T-cell (primary cell): ENCODE results near the gene ACAA2. TPM values are rescaled to one million over a fixed set of nuclear protein-coding genes. Genes with fewer than 3 reads are reported as not detected.

ENCODE experiments used
- ATAC-seq, 4 experiments: fragments of 200-7000 bp in 3 of 4; fragments of 150-1000 bp in 1 of 4; cut with Tn5 transposase; replicated peaks in 1 of 4; 1 replicate in 3 of 4; 2 replicates in 1 of 4; pipeline ENCODE4 v1.10.0; 2021; ENCODE audit warnings: moderate library complexity in 3 of 4, mild to moderate bottlenecking in 2 of 4, moderate number of reproducible peaks in 1 of 4
- CTCF ChIA-PET, 2 donors: fragments of 300-600 bp; sonication (Branson Sonifier 250); formaldehyde crosslinking; loops; one replicate each; lab custom pipeline; 2022; ENCODE audit warnings: antibody characterized with exemption in 2 of 2; lab: Charles Lee
- POLR2A ChIA-PET, 2 donors: fragments of 300-600 bp; sonication (Branson Sonifier 250); formaldehyde crosslinking; loops; one replicate each; lab custom pipeline; 2022; ENCODE audit warnings: antibody characterized with exemption in 2 of 2; lab: Charles Lee
- DNase-seq, 35 experiments: peaks; one replicate each; pipeline versions ENCODE4 v3.0.0 to v3.0.0-alpha.2; 2013 to 2023
- H3K27ac ChIP-seq: one replicate; pipeline ENCODE4 v1.5.1; 2013; ENCODE audit warnings: low read length
- H3K27me3 ChIP-seq, 2 experiments: replicated peaks in 1 of 2; 1 replicate in 1 of 2; 2 replicates in 1 of 2; pipeline versions ENCODE4 v1.6.1 to v1.7.0; 2013; ENCODE audit warnings: low read length in 1 of 2, mixed read lengths in 1 of 2; ENCODE audit not compliant: control insufficient read depth in 2 of 2, insufficient read depth in 2 of 2; ENCODE audit errors: extremely low read depth in 1 of 2
- H3K36me3 ChIP-seq, 2 donors: 1 replicate in 1 of 2; 2 replicates in 1 of 2; pipeline versions ENCODE4 v1.6.1 to v1.7.0; 2013; ENCODE audit warnings: low read length in 1 of 2; ENCODE audit not compliant: control insufficient read depth in 2 of 2, insufficient read depth in 1 of 2; ENCODE audit errors: extremely low read depth in 1 of 2
- H3K4me1 ChIP-seq, 2 experiments: 1 replicate in 1 of 2; 2 replicates in 1 of 2; pipeline versions ENCODE4 v1.6.1 to v1.7.0; 2013; ENCODE audit warnings: low read length in 2 of 2, mixed read lengths in 1 of 2; ENCODE audit not compliant: insufficient read depth in 2 of 2, control insufficient read depth in 1 of 2; ENCODE audit errors: extremely low read depth in 1 of 2
- H3K4me3 ChIP-seq, 2 donors: 1 replicate in 1 of 2; 2 replicates in 1 of 2; pipeline versions ENCODE4 v1.5.1 to v1.7.0; 2013; ENCODE audit warnings: mild to moderate bottlenecking in 2 of 2, low read length in 1 of 2, moderate library complexity in 1 of 2; ENCODE audit not compliant: control insufficient read depth in 1 of 2; ENCODE audit errors: extremely low read depth in 1 of 2
- H3K9me3 ChIP-seq: 2 replicates; pipeline ENCODE4 v1.7.0; 2013
- H3K27ac Mint-ChIP-seq, 2 donors: one replicate each; pipeline ENCODE4 v1.8.0; 2020 to 2021; ENCODE audit warnings: mild to moderate bottlenecking in 2 of 2, mixed read lengths in 2 of 2
- H3K27me3 Mint-ChIP-seq, 2 donors: one replicate each; pipeline ENCODE4 v1.8.0; 2021 to 2022; ENCODE audit warnings: mixed read lengths in 2 of 2
- H3K36me3 Mint-ChIP-seq: one replicate; pipeline ENCODE4 v1.8.0; 2021; ENCODE audit warnings: mixed read lengths
- H3K4me1 Mint-ChIP-seq, 3 donors: one replicate each; pipeline ENCODE4 v1.8.0; 2020 to 2022; ENCODE audit warnings: mixed read lengths in 3 of 3, mild to moderate bottlenecking in 1 of 3
- H3K4me3 Mint-ChIP-seq, 3 donors: one replicate each; pipeline ENCODE4 v1.8.0; 2020 to 2022; ENCODE audit warnings: mild to moderate bottlenecking in 3 of 3, mixed read lengths in 3 of 3, moderate library complexity in 3 of 3
- H3K9me3 Mint-ChIP-seq, 3 donors: one replicate each; pipeline ENCODE4 v1.8.0; 2020 to 2022; ENCODE audit warnings: mixed read lengths in 3 of 3
- WGBS: methylation state at CpG from one replicate; pipeline ENCODE4 v1.1.5; 2013; ENCODE audit warnings: missing lambda C conversion rate; ENCODE audit not compliant: insufficient coverage; 5-methylcytosine and 5-hydroxymethylcytosine counted together
- total RNA-seq, 35 experiments: library from RNA in 6 of 35; stranded (reverse) in 6 of 35; fragments of 120-200 nt in 1 of 35; gene quantifications; one replicate each; pipeline versions ENCODE4 v1.2.1 to v1.2.4 and lab custom pipeline; 2013 to 2026

The ACAA2 gene
- total RNA-seq, 5 donors from 2014 or later (not counting 1 experiment from before 2014, with no cell fraction given) = 20.1 to 34.1 (median 28.3) TPM

- Histone ChIP-seq H3K27me3 (peaks cover 0 to 2% of the 10 kb centered on the region in 2 experiments), H3K9me3 (no peaks in the 10 kb centered on the region), H3K4me3 (no peak overlapping the region), H3K4me1 (no peaks in the 10 kb centered on the region), H3K36me3 (no peaks in the 10 kb centered on the region), H3K27ac (no peak overlapping the region)
- no CpG with 5 or more reads among the region's 4 CpGs for WGBS
- DNase-seq (no peak), ATAC-seq (no peak)
- Mint-ChIP-seq H3K4me3 (no peak overlapping the region), H3K9me3 (no peaks in the 10 kb centered on the region), H3K36me3 (no peaks in the 10 kb centered on the region), H3K27ac (no peak overlapping the region), H3K4me1 (no peaks in the 10 kb centered on the region), H3K27me3 (peaks cover 5 to 9% of the 10 kb centered on the region in 2 donors)
- ChIA-PET CTCF (interaction anchor here in 1 of 2 donors (0.6 kb wide), 1 partner anchor 175 kb away, joined by 4 read pairs; no protein-coding TSS in a partner anchor), POLR2A (no interaction called here)
These were observed 78.5 kb downstream of the ACAA2 start for GRCh38 chr18:49734836-49735235.

- Histone ChIP-seq H3K36me3 (no peaks in the 10 kb centered on the region), H3K4me3 (no peak overlapping the region), H3K27ac (no peak overlapping the region), H3K27me3 (peaks cover 0 to 2% of the 10 kb centered on the region in 2 experiments), H3K4me1 (no peaks in the 10 kb centered on the region), H3K9me3 (no peaks in the 10 kb centered on the region)
- POLR2A ChIA-PET = interaction anchor here in 1 of 2 donors (0.6 kb wide), 1 partner anchor 365 kb away, joined by 3 read pairs; no protein-coding TSS in a partner anchor
- ATAC-seq (no peak), DNase-seq (no peak)
- H3K27ac Mint-ChIP-seq = no peak overlapping the region
- H3K36me3 Mint-ChIP-seq = no peaks in the 10 kb centered on the region
- H3K4me3 Mint-ChIP-seq = no peak overlapping the region
- CTCF ChIA-PET = no interaction called here
- H3K9me3 Mint-ChIP-seq = no peaks in the 10 kb centered on the region
- no peaks in the 10 kb centered on the region for H3K4me1 Mint-ChIP-seq
- 55% methylated on average over 7 of the region's 8 CpGs for WGBS
- H3K27me3 Mint-ChIP-seq = peaks cover 5 to 9% of the 10 kb centered on the region in 2 donors
These were observed 79.3 kb downstream of the ACAA2 start for GRCh38 chr18:49733896-49734585.

- Histone ChIP-seq H3K4me1 (peaks cover 0 to 2% of the 10 kb centered on the region in 2 experiments), H3K36me3 (no peaks in the 10 kb centered on the region), H3K27me3 (peaks cover 0 to 6% of the 10 kb centered on the region in 2 experiments), H3K9me3 (no peaks in the 10 kb centered on the region), H3K4me3 (no peak overlapping the region), H3K27ac (no peak overlapping the region)
- no peak for DNase-seq
- Mint-ChIP-seq H3K4me1 (no peaks in the 10 kb centered on the region), H3K27ac (no peak overlapping the region), H3K4me3 (no peak overlapping the region), H3K36me3 (no peaks in the 10 kb centered on the region), H3K9me3 (no peaks in the 10 kb centered on the region), H3K27me3 (peaks cover 3 to 9% of the 10 kb centered on the region in 2 donors)
- ChIA-PET POLR2A (interaction anchor here in 1 of 2 donors (0.6 kb wide), 1 partner anchor 365 kb away, joined by 3 read pairs; no protein-coding TSS in a partner anchor), CTCF (no interaction called here)
- ATAC-seq = no peak
- no CpG with 5 or more reads among the region's 1 CpG for WGBS
These were observed 80.0 kb downstream of the ACAA2 start for GRCh38 chr18:49733321-49733720.
